GM12878 (cell line): Measurements from ENCODE around the gene FBXW7. TPM values are rescaled to one million over a fixed set of nuclear protein-coding genes. Genes with fewer than 3 reads are reported as not detected.

Experiments
- ATAC-seq: fragments of 200-7000 bp; cut with Tn5 transposase; 3 replicates; pipeline ENCODE4 v1.9.1; 2020; ENCODE audit warnings: mild to moderate bottlenecking, moderate library complexity
- BruUV-seq: library from RNA; stranded (reverse); fragments of 400-500 nt; replicated peaks from 2 replicates; lab custom pipeline; 2021; lab: Mats Ljungman, UMichigan
- CTCF ChIA-PET: fragments of 300-600 bp; sonication (Branson Sonifier 250); formaldehyde crosslinking; extraction: SDS; loops from one replicate; lab custom pipeline; 2021; ENCODE audit warnings: inconsistent platforms; lab: Yijun Ruan, JAX
- POLR2A ChIA-PET: fragments of 350-600 bp; formaldehyde crosslinking; extraction: SDS; loops from one replicate; lab custom pipeline; 2021; ENCODE audit warnings: inconsistent platforms; lab: Charles Lee
- RAD21 ChIA-PET: fragments of 300-600 bp; sonication (Branson Sonifier 250); formaldehyde crosslinking; loops from one replicate; lab custom pipeline; 2023; ENCODE audit warnings: antibody characterized with exemption; ENCODE audit not compliant: unreplicated experiment; lab: Charles Lee
- SMC1A ChIA-PET: fragments of 300-600 bp; sonication (Branson Sonifier 250); formaldehyde crosslinking; loops from one replicate; lab custom pipeline; 2023; ENCODE audit not compliant: unreplicated experiment, uncharacterized antibody; lab: Charles Lee
- DNase-seq: peaks from one replicate; pipeline ENCODE4 v3.0.0-alpha.2; 2011; ENCODE audit warnings: low read depth, low spot score
- FAIRE-seq: peaks from 3 replicates; lab custom pipeline; 2011; peaks lifted over from hg19 to GRCh38; lab: Jason Lieb, UNC
- H2AFZ ChIP-seq: 2 replicates; pipeline ENCODE4 v1.6.0; 2011; ENCODE audit warnings: low read depth, low read length, control low read depth; ENCODE audit not compliant: control insufficient read depth
- H3K27ac ChIP-seq: 2 replicates; pipeline ENCODE4 v1.5.1; 2011; ENCODE audit warnings: control low read depth; ENCODE audit not compliant: control insufficient read depth, insufficient read depth
- H3K27me3 ChIP-seq, 2 experiments: replicated peaks in 1 of 2; 2 replicates each; pipeline versions ENCODE4 v1.6.0 to v1.6.1; 2011; ENCODE audit warnings: low read length in 1 of 2; ENCODE audit not compliant: control insufficient read depth in 2 of 2, insufficient read depth in 2 of 2
- H3K36me3 ChIP-seq, 2 experiments: 2 replicates each; pipeline ENCODE4 v1.5.1; 2011; ENCODE audit warnings: low read length in 1 of 2; ENCODE audit not compliant: control insufficient read depth in 2 of 2, insufficient read depth in 2 of 2
- H3K4me1 ChIP-seq: 2 replicates; pipeline ENCODE4 v1.6.1; 2011; ENCODE audit warnings: mild to moderate bottlenecking, low read length, moderate library complexity, mixed read lengths; ENCODE audit not compliant: control insufficient read depth, insufficient read depth
- H3K4me2 ChIP-seq: 2 replicates; pipeline ENCODE4 v1.6.0; 2011; ENCODE audit warnings: control low read depth; ENCODE audit not compliant: control insufficient read depth, insufficient read depth
- H3K4me3 ChIP-seq: fragments of 200-600 bp; sonication (generic); 2 replicates; pipeline ENCODE4 v1.5.1; 2016
- H3K79me2 ChIP-seq: 2 replicates; pipeline ENCODE4 v1.6.0; 2011; ENCODE audit warnings: low read length; ENCODE audit not compliant: control insufficient read depth, insufficient read depth
- H3K9ac ChIP-seq: 2 replicates; pipeline ENCODE4 v1.8.0; 2011; ENCODE audit warnings: low read length, control low read depth, mixed read lengths; ENCODE audit not compliant: control insufficient read depth, insufficient read depth
- H3K9me3 ChIP-seq: replicated peaks from 3 replicates; pipeline ENCODE4 v1.5.1; 2011; ENCODE audit warnings: mild to moderate bottlenecking, low read length; ENCODE audit not compliant: control insufficient read depth, insufficient read depth
- H4K20me1 ChIP-seq: 2 replicates; pipeline ENCODE4 v1.6.0; 2011; ENCODE audit not compliant: control insufficient read depth, insufficient read depth
- ASH2L ChIP-seq: fragments of 300-600, 200-600 bp; sonication (generic); IDR thresholded peaks from 2 replicates; pipeline ENCODE4 v1.6.1; 2017; ENCODE audit warnings: low read depth, mild to moderate bottlenecking, borderline replicate concordance
- ATF7 ChIP-seq: fragments of 450-650 bp; IDR thresholded peaks from 2 replicates; pipeline ENCODE4 v1.6.1; 2016; ENCODE audit warnings: low read depth, mild to moderate bottlenecking
- CBFB ChIP-seq: IDR thresholded peaks from 2 replicates; pipeline ENCODE4 v1.6.1; 2016; ENCODE audit warnings: antibody characterized with exemption, low read depth
- CREB1 ChIP-seq: IDR thresholded peaks from 2 replicates; pipeline ENCODE4 v1.6.1; 2012; ENCODE audit warnings: low read depth, mild to moderate bottlenecking, inconsistent platforms
- EP300 ChIP-seq, 2 experiments: fragments of 150-350 bp in 1 of 2; IDR thresholded peaks; 2 replicates each; pipeline ENCODE4 v1.6.1; 2011 to 2012; ENCODE audit warnings: low read depth in 2 of 2, low read length in 2 of 2, borderline replicate concordance in 1 of 2, improper control_type of control experiment in 1 of 2, inconsistent platforms in 1 of 2; ENCODE audit not compliant: control insufficient read depth in 1 of 2
- HDAC2 ChIP-seq: fragments of 200-600 bp; sonication (generic); IDR thresholded peaks from 2 replicates; pipeline ENCODE4 v1.6.1; 2017
- MTA3 ChIP-seq: IDR thresholded peaks from 2 replicates; pipeline ENCODE4 v1.6.1; 2012; ENCODE audit warnings: low read length, inconsistent platforms, borderline replicate concordance
- NFYA ChIP-seq: IDR thresholded peaks from 2 replicates; pipeline ENCODE4 v1.6.1; 2011; ENCODE audit warnings: low read depth, mild to moderate bottlenecking, low read length, improper control_type of control experiment, borderline replicate concordance
- SIN3A ChIP-seq: IDR thresholded peaks from 2 replicates; pipeline ENCODE4 v1.6.1; 2012; ENCODE audit warnings: low read depth, low read length, improper control_type of control experiment
- STAT1 ChIP-seq: fragments of 450-650 bp; conservative IDR thresholded peaks from 2 replicates; pipeline ENCODE4 v1.6.1; 2014; ENCODE audit warnings: antibody characterized with exemption, mild to moderate bottlenecking
- TCF12 ChIP-seq: IDR thresholded peaks from 2 replicates; pipeline ENCODE4 v1.6.1; 2011; ENCODE audit warnings: low read depth, mild to moderate bottlenecking, low read length
- ZNF24 ChIP-seq: fragments of 450-650 bp; IDR thresholded peaks from 2 replicates; pipeline ENCODE4 v1.6.1; 2017; ENCODE audit warnings: antibody characterized with exemption, mild to moderate bottlenecking
- ZNF622 ChIP-seq: fragments of 450-650 bp; IDR thresholded peaks from 2 replicates; pipeline ENCODE4 v1.6.1; 2017; ENCODE audit warnings: mild to moderate bottlenecking, inconsistent platforms
- WGBS: methylation state at CpG from one replicate; pipeline ENCODE4 v1.1.6; 2016; ENCODE audit warnings: low lambda C conversion rate; ENCODE audit not compliant: insufficient replicate concordance, insufficient coverage; ENCODE audit errors: missing lambda C conversion rate; 5-methylcytosine and 5-hydroxymethylcytosine counted together
- in situ Hi-C: fragments of 300-500 bp; cut with MboI; formaldehyde crosslinking; loops from 9 replicates; pipeline ENCODE4 v1.14.3; 2018; ENCODE audit warnings: mixed read lengths
- intact Hi-C: fragments of 100-400 bp; cut with micrococcal nuclease; formaldehyde crosslinking; loops from one replicate; pipeline ENCODE4 v1.14.2; 2022; ENCODE audit not compliant: unreplicated experiment
- polyA plus RNA-seq, 11 experiments: library from polyadenylated mRNA; depleted of rRNA in 4 of 11; unstranded in 6 of 11; stranded (reverse) in 5 of 11; fragments of >200 nt; fragmentation: Nextera tagmentation in 4 of 11; fragmentation: Illumina TruSeq in 1 of 11; extraction: Ambion mirVana in 4 of 11; extraction: Trizol in 1 of 11; gene quantifications; 1 replicate in 1 of 11; 2 replicates in 10 of 11; pipeline versions ENCODE4 v1.2.1 to v1.2.3, GENCODE V29; 2011 to 2016; ENCODE audit warnings: inconsistent platforms in 2 of 11, missing spikeins in 2 of 11, low read depth in 1 of 11
- total RNA-seq, 4 experiments: library from RNA; depleted of rRNA in 3 of 4; stranded (reverse); fragments of >200 nt in 3 of 4; fragmentation: Illumina TruSeq in 1 of 4; extraction: Trizol in 1 of 4; gene quantifications; 2 replicates each; pipeline versions ENCODE4 v1.2.1 to v1.2.3, GENCODE V29; 2013 to 2021
- TF ChIP-seq, protein P1 (sequence below), 3 experiments: IDR thresholded peaks in 2 of 3; conservative IDR thresholded peaks in 1 of 3; 2 replicates each; pipeline ENCODE4 v1.5.1; 2011; ENCODE audit warnings: low read depth in 3 of 3, low read length in 3 of 3, mild to moderate bottlenecking in 3 of 3, control low read depth in 2 of 3, moderate library complexity in 2 of 3, inconsistent platforms in 1 of 3, mixed read lengths in 1 of 3; ENCODE audit not compliant: control insufficient read depth in 2 of 3, insufficient read depth in 1 of 3; ENCODE audit errors: extremely low read depth in 1 of 3
- TF ChIP-seq, protein P2 (sequence below): IDR thresholded peaks from 2 replicates; pipeline ENCODE4 v1.6.1; 2011; ENCODE audit warnings: borderline replicate concordance, low read depth, mild to moderate bottlenecking, moderate library complexity, low read length; ENCODE audit not compliant: insufficient read depth, poor library complexity, severe bottlenecking
- TF ChIP-seq, protein P3 (sequence below): fragments of 450-650 bp; formaldehyde crosslinking; IDR thresholded peaks from 2 replicates; pipeline ENCODE4 v1.5.0; 2022; ENCODE audit warnings: mild to moderate bottlenecking, missing genetic modification characterization

Gene FBXW7
- total and polyA plus RNA-seq, 10 of the 15 experiments (the other 5 are each of a cell fraction or from before 2014, with no cell fraction given), result 35.8 to 118 (median 47.2) TPM

DNA sequence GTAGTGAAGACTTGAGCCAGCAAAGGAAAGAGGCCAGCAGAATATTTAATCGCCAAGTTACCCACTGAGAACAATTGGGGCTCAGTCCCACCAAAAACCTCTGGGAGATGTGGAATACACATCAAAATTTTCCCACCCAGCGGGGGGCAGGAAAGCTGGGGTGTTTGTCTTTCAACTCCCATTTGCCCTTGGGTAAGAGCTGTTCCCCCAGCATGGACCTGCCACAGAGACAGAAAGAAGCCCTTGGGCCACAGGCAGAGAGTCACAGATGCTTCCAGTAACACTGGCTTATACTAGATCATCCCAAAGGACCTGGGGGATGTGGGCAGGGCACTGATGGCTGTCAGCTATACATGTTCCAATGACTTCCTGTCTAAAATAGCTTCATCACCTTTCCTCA, 18.9 kb upstream of the FBXW7 start:
- WGBS, result 14% methylated on average over 2 of the region's 2 CpGs
- no peaks in the 10 kb centered on the region for H3K36me3 ChIP-seq
- FAIRE-seq, result no peak
- no peaks in the 10 kb centered on the region; the same call in 2 of the 3 replicates for H3K9me3 ChIP-seq
- RAD21 ChIA-PET, result interaction anchor here (0.6 to 8.0 kb wide), 21 partner anchors 17 to 143 kb away, joined by 3 to 126 read pairs (median 5); partner anchors contain the start of gene FBXW7
- H3K4me2 ChIP-seq, result peak overlapping the region; percentile 83
- peak overlapping the region; percentile 65; the same call in 1 of the 2 replicates for H3K9ac ChIP-seq
- no peaks in the 10 kb centered on the region for H3K27me3 ChIP-seq
- H3K79me2 ChIP-seq, result peaks cover 4% of the 10 kb centered on the region; the same call in 1 of the 2 replicates
- intact Hi-C loops, result loop anchor here (1.0 to 5.0 kb wide), 4 partner anchors 18 to 667 kb away; partner anchors contain the start of gene FBXW7
- H4K20me1 ChIP-seq, result no peaks in the 10 kb centered on the region
- peak overlapping the region; percentile 54 for H2AFZ ChIP-seq
- peak; percentile 1; the same call in 1 of the 3 replicates for ATAC-seq
- H3K4me3 ChIP-seq, result no peak overlapping the region
- in situ Hi-C loops, result no loop called here
- H3K4me1 ChIP-seq, result peaks cover 73% of the 10 kb centered on the region
- CTCF ChIA-PET, result interaction anchor here (0.8 to 5.9 kb wide), 14 partner anchors 9 to 182 kb away, joined by 3 to 58 read pairs (median 4); partner anchors contain the start of gene FBXW7
- peak overlapping the region; percentile 94 for H3K27ac ChIP-seq
- DNase-seq, result no peak
- POLR2A ChIA-PET, result interaction anchor here (0.7 to 11.3 kb wide), 11 partner anchors 9 to 108 kb away, joined by 3 to 228 read pairs (median 5); partner anchors contain the start of gene FBXW7
- SMC1A ChIA-PET, result interaction anchor here (0.6 to 11.2 kb wide), 27 partner anchors 8 to 225 kb away, joined by 3 to 231 read pairs (median 5); partner anchors contain the start of genes ARFIP1, FBXW7 and TIGD4
- BruUV-seq, result TSS peak; percentile 93
- TF ChIP-seq ZNF24, result no peak
- TF ChIP-seq SIN3A, result no peak
- TF ChIP-seq ATF7, result no peak
- TF ChIP-seq TCF12, result no peak
- TF ChIP-seq HDAC2, result no peak
- no peak for TF ChIP-seq MTA3
- TF ChIP-seq, protein P1, sequence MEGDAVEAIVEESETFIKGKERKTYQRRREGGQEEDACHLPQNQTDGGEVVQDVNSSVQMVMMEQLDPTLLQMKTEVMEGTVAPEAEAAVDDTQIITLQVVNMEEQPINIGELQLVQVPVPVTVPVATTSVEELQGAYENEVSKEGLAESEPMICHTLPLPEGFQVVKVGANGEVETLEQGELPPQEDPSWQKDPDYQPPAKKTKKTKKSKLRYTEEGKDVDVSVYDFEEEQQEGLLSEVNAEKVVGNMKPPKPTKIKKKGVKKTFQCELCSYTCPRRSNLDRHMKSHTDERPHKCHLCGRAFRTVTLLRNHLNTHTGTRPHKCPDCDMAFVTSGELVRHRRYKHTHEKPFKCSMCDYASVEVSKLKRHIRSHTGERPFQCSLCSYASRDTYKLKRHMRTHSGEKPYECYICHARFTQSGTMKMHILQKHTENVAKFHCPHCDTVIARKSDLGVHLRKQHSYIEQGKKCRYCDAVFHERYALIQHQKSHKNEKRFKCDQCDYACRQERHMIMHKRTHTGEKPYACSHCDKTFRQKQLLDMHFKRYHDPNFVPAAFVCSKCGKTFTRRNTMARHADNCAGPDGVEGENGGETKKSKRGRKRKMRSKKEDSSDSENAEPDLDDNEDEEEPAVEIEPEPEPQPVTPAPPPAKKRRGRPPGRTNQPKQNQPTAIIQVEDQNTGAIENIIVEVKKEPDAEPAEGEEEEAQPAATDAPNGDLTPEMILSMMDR (IDR thresholded peaks at IDR 0.05 in 2 of 3, conservative IDR thresholded peaks at IDR 0.05 in 1 of 3; ENCODE audit: control insufficient read depth in 2 of 3, extremely low read depth in 1 of 3, insufficient read depth in 1 of 3, low read depth in 3 of 3, low read length in 3 of 3), result no peak
- no peak for TF ChIP-seq EP300 (IDR thresholded peaks at IDR 0.05; ENCODE audit: borderline replicate concordance in 1 of 2, control insufficient read depth in 1 of 2, low read depth in 2 of 2, low read length in 2 of 2)
- TF ChIP-seq, protein P2, sequence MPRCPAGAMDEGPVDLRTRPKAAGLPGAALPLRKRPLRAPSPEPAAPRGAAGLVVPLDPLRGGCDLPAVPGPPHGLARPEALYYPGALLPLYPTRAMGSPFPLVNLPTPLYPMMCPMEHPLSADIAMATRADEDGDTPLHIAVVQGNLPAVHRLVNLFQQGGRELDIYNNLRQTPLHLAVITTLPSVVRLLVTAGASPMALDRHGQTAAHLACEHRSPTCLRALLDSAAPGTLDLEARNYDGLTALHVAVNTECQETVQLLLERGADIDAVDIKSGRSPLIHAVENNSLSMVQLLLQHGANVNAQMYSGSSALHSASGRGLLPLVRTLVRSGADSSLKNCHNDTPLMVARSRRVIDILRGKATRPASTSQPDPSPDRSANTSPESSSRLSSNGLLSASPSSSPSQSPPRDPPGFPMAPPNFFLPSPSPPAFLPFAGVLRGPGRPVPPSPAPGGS, result no peak
- no peak for TF ChIP-seq ZNF622
- TF ChIP-seq, protein P3, sequence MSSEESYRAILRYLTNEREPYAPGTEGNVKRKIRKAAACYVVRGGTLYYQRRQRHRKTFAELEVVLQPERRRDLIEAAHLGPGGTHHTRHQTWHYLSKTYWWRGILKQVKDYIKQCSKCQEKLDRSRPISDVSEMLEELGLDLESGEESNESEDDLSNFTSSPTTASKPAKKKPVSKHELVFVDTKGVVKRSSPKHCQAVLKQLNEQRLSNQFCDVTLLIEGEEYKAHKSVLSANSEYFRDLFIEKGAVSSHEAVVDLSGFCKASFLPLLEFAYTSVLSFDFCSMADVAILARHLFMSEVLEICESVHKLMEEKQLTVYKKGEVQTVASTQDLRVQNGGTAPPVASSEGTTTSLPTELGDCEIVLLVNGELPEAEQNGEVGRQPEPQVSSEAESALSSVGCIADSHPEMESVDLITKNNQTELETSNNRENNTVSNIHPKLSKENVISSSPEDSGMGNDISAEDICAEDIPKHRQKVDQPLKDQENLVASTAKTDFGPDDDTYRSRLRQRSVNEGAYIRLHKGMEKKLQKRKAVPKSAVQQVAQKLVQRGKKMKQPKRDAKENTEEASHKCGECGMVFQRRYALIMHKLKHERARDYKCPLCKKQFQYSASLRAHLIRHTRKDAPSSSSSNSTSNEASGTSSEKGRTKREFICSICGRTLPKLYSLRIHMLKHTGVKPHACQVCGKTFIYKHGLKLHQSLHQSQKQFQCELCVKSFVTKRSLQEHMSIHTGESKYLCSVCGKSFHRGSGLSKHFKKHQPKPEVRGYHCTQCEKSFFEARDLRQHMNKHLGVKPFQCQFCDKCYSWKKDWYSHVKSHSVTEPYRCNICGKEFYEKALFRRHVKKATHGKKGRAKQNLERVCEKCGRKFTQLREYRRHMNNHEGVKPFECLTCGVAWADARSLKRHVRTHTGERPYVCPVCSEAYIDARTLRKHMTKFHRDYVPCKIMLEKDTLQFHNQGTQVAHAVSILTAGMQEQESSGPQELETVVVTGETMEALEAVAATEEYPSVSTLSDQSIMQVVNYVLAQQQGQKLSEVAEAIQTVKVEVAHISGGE (CRISPR knock-in tag), result no peak
- no peak for TF ChIP-seq CREB1
- TF ChIP-seq NFYA, result no peak
- no peak for TF ChIP-seq STAT1
- no peak for TF ChIP-seq CBFB
- TF ChIP-seq ASH2L, result no peak
